ENCODE results near the gene GDPD5. TPM values are rescaled to one million over a fixed set of nuclear protein-coding genes. Genes with fewer than 3 reads are reported as not detected.

GDPD5 gene
- total RNA-seq, 1 experiment from 2014 or later, result 7.8 TPM

DNA sequence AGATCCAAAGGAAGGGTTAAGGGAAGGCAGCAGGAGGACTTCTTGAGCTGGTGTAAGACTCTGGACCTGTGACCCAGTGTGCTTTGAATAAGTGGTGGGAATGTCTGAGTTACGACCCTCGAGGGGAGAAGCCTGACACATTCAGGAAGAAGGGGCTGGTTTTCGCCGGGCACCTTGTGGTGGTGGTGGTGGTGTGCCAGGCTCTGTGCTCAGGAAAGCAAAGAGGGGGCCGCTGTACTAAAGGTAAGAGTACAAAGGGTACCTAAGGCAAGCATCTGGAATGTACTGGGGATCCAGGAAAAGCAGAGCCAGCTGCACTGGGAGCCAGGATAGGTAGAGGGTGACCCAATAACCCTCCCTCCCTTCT is 99.0 kb downstream of the GDPD5 start:
- Mint-ChIP-seq H3K4me3 (no peak overlapping the region), H3K27ac (peak overlapping the region in 1 of 3 experiments; percentile 62; a peak in 1 of 7 replicates), H3K27me3 (ENCODE audit: low read depth) (peaks cover 38% of the 10 kb centered on the region), H3K9me3 (peaks cover 16 to 24% of the 10 kb centered on the region in 2 experiments), H3K4me1 (peaks cover 16 to 22% of the 10 kb centered on the region in 2 experiments), H3K36me3 (ENCODE audit: insufficient read depth in 1 of 3, low read depth in 3 of 3) (peaks cover 15 to 26% (median 18%) of the 10 kb centered on the region in 3 experiments)
- Histone ChIP-seq H3K4me1 (ENCODE audit: insufficient read depth, low read length) (no peaks in the 10 kb centered on the region), H3T11ph (ENCODE audit: low read length) (no peak overlapping the region), H2AK5ac (ENCODE audit: insufficient read length, low read length) (no peak overlapping the region), H4K5ac (ENCODE audit: insufficient read length, low read depth, low read length) (no peak overlapping the region), H3K14ac (ENCODE audit: insufficient read depth, low read length) (no peak overlapping the region), H3K79me2 (ENCODE audit: insufficient read depth, low read length) (no peaks in the 10 kb centered on the region), H4K20me1 (ENCODE audit: control insufficient read depth, insufficient read depth, insufficient read length) (no peaks in the 10 kb centered on the region), H4K91ac (ENCODE audit: insufficient read length, low read depth, low read length) (no peak overlapping the region), H3K56ac (ENCODE audit: insufficient read length, low read depth, low read length) (no peak overlapping the region), H3K4me2 (ENCODE audit: insufficient read depth, insufficient read length, low read length) (no peak overlapping the region), H3K9me3 (ENCODE audit: control insufficient read depth, low read depth, low read length) (peaks cover 10% of the 10 kb centered on the region), H3K27ac (ENCODE audit: insufficient read length, low read depth, low read length) (no peak overlapping the region), H3K9ac (ENCODE audit: extremely low read depth, insufficient read length, low read length) (no peak overlapping the region), H4K8ac (replicated peaks; ENCODE audit: insufficient read length, low read depth, low read length) (no peak overlapping the region), H3K4ac (ENCODE audit: low read depth, low read length) (no peak overlapping the region), H2AFZ (ENCODE audit: low read length) (no peak overlapping the region), H2BK12ac (ENCODE audit: insufficient read length, low read depth, low read length) (no peak overlapping the region), H3K79me1 (ENCODE audit: insufficient read depth, low read depth, low read length, poor library complexity, severe bottlenecking) (no peaks in the 10 kb centered on the region), H3K23ac (ENCODE audit: insufficient read length, low read depth, low read length) (no peak overlapping the region), H3K23me2 (ENCODE audit: insufficient read length, low read depth, low read length, poor library complexity, severe bottlenecking) (peaks cover 6% of the 10 kb centered on the region), H3K18ac (ENCODE audit: insufficient read length, low read depth, low read length) (no peak overlapping the region), H2BK20ac (ENCODE audit: low read depth, low read length, poor library complexity, severe bottlenecking) (no peak overlapping the region), H2BK120ac (ENCODE audit: low read depth, low read length, poor library complexity, severe bottlenecking) (no peak overlapping the region), H2BK5ac (ENCODE audit: insufficient read length, low read length) (no peak overlapping the region), H3K27me3 (ENCODE audit: insufficient read depth, low read length) (peaks cover 29% of the 10 kb centered on the region), H2BK15ac (ENCODE audit: low read depth, low read length) (no peak overlapping the region)
- WGBS (ENCODE audit: extremely low coverage, insufficient read length, low lambda C conversion rate), result no CpG with 5 or more reads among the region's 5 CpGs
- no peak for DNase-seq
- TF ChIP-seq, protein P1, sequence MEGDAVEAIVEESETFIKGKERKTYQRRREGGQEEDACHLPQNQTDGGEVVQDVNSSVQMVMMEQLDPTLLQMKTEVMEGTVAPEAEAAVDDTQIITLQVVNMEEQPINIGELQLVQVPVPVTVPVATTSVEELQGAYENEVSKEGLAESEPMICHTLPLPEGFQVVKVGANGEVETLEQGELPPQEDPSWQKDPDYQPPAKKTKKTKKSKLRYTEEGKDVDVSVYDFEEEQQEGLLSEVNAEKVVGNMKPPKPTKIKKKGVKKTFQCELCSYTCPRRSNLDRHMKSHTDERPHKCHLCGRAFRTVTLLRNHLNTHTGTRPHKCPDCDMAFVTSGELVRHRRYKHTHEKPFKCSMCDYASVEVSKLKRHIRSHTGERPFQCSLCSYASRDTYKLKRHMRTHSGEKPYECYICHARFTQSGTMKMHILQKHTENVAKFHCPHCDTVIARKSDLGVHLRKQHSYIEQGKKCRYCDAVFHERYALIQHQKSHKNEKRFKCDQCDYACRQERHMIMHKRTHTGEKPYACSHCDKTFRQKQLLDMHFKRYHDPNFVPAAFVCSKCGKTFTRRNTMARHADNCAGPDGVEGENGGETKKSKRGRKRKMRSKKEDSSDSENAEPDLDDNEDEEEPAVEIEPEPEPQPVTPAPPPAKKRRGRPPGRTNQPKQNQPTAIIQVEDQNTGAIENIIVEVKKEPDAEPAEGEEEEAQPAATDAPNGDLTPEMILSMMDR (conservative IDR thresholded peaks at IDR 0.05), result no peak
